HUES48 (cell line): ENCODE results near the gene RPL18A.

Experiments used
- H3K27ac ChIP-seq: one replicate; pipeline ENCODE4 v1.7.0; 2013; ENCODE audit warnings: low read depth, low read length, inconsistent platforms
- H3K27me3 ChIP-seq: 2 replicates; pipeline ENCODE4 v1.6.1; 2013; ENCODE audit warnings: mild to moderate bottlenecking, low read length; ENCODE audit not compliant: control insufficient read depth, insufficient read depth
- H3K36me3 ChIP-seq: 2 replicates; pipeline ENCODE4 v1.6.1; 2013; ENCODE audit warnings: low read length; ENCODE audit not compliant: control insufficient read depth, insufficient read depth
- H3K4me1 ChIP-seq: 2 replicates; pipeline ENCODE4 v1.6.1; 2013; ENCODE audit warnings: mild to moderate bottlenecking, low read length; ENCODE audit not compliant: control insufficient read depth, insufficient read depth
- H3K4me3 ChIP-seq: 2 replicates; pipeline ENCODE4 v1.5.1; 2013; ENCODE audit warnings: mild to moderate bottlenecking, low read depth, low read length
- H3K9ac ChIP-seq: 2 replicates; pipeline ENCODE4 v1.6.1; 2013; ENCODE audit warnings: mild to moderate bottlenecking, low read depth, low read length, moderate library complexity
- H3K9me3 ChIP-seq: 2 replicates; pipeline ENCODE4 v1.6.1; 2013; ENCODE audit warnings: low read length; ENCODE audit not compliant: control insufficient read depth, insufficient read depth

The RPL18A gene

GRCh38 chr19:17871032-17871877, 11.5 kb downstream of the RPL18A start:
- Histone ChIP-seq H3K9me3 (no peaks in the 10 kb centered on the region), H3K27me3 (peaks cover 6% of the 10 kb centered on the region), H3K27ac (no peak overlapping the region), H3K36me3 (no peaks in the 10 kb centered on the region), H3K4me3 (no peak overlapping the region), H3K4me1 (peaks cover 10% of the 10 kb centered on the region; the same call in 1 of the 2 replicates), H3K9ac (no peak overlapping the region)

- no peaks in the 10 kb centered on the region for H3K36me3 ChIP-seq
- no peak within 1 kb of the TSS for H3K27ac ChIP-seq
- no peak within 1 kb of the TSS; the same call in 1 of the 2 replicates for H3K4me3 ChIP-seq
- H3K9ac ChIP-seq, result no peak within 1 kb of the TSS
- H3K9me3 ChIP-seq, result no peaks in the 10 kb centered on the region
- peaks cover 6% of the 10 kb centered on the region for H3K27me3 ChIP-seq
- H3K4me1 ChIP-seq, result peaks cover 10% of the 10 kb centered on the region; the same call in 1 of the 2 replicates
Observed at GRCh38 chr19:17871878-17872250, 12.2 kb downstream of the RPL18A start, which contains the start of gene SLC5A5. Gene SLC5A5, plus strand, starts transcription at chr19:17871945. Its CDS starts 375 bp downstream, at chr19:17872320.

GRCh38 chr19:17872251-17873001, 12.7 kb downstream of the RPL18A start:
- Histone ChIP-seq H3K36me3 (no peaks in the 10 kb centered on the region), H3K27me3 (peaks cover 6% of the 10 kb centered on the region), H3K4me1 (peaks cover 10% of the 10 kb centered on the region; the same call in 1 of the 2 replicates), H3K9ac (no peak overlapping the region), H3K4me3 (no peak overlapping the region), H3K27ac (no peak overlapping the region), H3K9me3 (no peaks in the 10 kb centered on the region)

DNA sequence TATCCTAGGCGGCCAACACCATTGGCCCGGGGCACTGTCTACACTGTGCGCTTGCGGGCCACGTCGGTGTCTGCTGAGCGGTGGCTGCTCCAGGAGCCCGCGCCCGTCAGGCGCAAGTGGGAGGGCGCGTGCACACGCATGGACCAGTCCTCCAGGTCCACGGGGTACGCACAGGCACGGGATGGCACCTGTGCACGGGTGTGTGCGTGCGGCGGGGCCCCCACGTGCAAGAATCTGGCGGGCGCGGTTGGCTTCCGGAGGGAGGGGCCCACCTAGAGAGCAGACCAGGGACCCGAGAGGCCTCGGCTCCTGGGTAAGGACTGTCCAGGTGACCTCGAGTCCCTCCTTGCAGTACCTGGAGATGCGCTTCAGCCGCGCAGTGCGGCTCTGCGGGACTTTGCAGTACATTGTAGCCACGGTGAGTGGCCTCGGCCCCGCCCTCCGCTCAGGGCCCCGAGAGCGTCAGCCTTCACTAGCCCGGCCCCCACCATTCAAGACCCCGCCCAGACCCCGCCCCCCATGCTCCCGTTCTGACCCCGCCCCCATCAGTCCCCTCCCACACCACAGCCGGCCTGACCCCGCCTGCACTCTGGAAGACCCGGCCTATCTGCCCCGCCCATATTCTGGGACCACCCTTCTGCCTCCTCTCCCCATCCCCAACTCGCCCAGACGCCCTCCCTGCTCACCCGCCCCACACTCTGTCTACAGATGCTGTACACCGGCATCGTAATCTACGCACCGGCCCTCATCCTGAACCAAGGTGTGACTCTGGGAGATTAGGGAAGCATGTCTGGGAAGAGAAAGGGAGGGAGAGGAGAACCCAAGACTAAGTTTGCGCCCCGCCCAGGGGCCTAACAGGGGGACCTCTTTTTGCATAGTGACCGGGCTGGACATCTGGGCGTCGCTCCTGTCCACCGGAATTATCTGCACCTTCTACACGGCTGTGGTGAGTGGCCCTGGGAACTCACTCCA, 14.4 kb downstream of the RPL18A start:
- no peak overlapping the region for H3K27ac ChIP-seq
- H3K9me3 ChIP-seq, result no peaks in the 10 kb centered on the region
- H3K9ac ChIP-seq, result 0 out of 2 replicates have a peak overlapping the region, but pooled peaks have one; percentile 35
- H3K4me1 ChIP-seq, result peaks cover 3% of the 10 kb centered on the region; the same call in 1 of the 2 replicates
- H3K4me3 ChIP-seq, result peak overlapping the region; percentile 67
- peaks cover 6% of the 10 kb centered on the region for H3K27me3 ChIP-seq
- H3K36me3 ChIP-seq, result no peaks in the 10 kb centered on the region

GRCh38 chr19:17874758-17875135, 15.0 kb downstream of the RPL18A start:
- Histone ChIP-seq H3K9ac (no peak overlapping the region), H3K4me1 (0 out of 2 replicates have a peak, but pooled peaks cover 2% of the 10 kb centered on the region), H3K4me3 (peak overlapping the region; percentile 54; the same call in 1 of the 2 replicates), H3K36me3 (no peaks in the 10 kb centered on the region), H3K27me3 (peaks cover 6% of the 10 kb centered on the region), H3K9me3 (no peaks in the 10 kb centered on the region), H3K27ac (no peak overlapping the region)

DNA sequence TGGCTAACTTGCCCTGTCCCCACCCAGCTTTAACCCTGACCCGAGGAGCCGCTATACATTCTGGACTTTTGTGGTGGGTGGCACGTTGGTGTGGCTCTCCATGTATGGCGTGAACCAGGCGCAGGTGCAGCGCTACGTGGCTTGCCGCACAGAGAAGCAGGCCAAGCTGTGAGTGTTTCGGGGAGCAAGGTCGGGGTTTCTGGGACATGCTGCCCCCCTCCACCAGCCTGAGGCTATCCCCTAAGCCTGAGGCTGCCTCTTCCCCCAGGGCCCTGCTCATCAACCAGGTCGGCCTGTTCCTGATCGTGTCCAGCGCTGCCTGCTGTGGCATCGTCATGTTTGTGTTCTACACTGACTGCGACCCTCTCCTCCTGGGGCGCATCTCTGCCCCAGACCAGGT, 18.0 kb downstream of the RPL18A start:
- no peak overlapping the region for H3K27ac ChIP-seq
- H3K9ac ChIP-seq, result no peak overlapping the region
- H3K9me3 ChIP-seq, result no peaks in the 10 kb centered on the region
- H3K27me3 ChIP-seq, result no peaks in the 10 kb centered on the region
- H3K4me3 ChIP-seq, result no peak overlapping the region
- H3K36me3 ChIP-seq, result no peaks in the 10 kb centered on the region
- no peaks in the 10 kb centered on the region for H3K4me1 ChIP-seq

GRCh38 chr19:17879466-17879865, 19.8 kb downstream of the RPL18A start:
- Histone ChIP-seq H3K9me3 (no peaks in the 10 kb centered on the region), H3K27ac (no peak overlapping the region), H3K4me3 (no peak overlapping the region), H3K36me3 (no peaks in the 10 kb centered on the region), H3K9ac (no peak overlapping the region), H3K4me1 (no peaks in the 10 kb centered on the region), H3K27me3 (no peaks in the 10 kb centered on the region)

- Histone ChIP-seq H3K27me3 (no peaks in the 10 kb centered on the region), H3K36me3 (no peaks in the 10 kb centered on the region), H3K4me3 (no peak overlapping the region), H3K4me1 (no peaks in the 10 kb centered on the region), H3K27ac (no peak overlapping the region), H3K9me3 (no peaks in the 10 kb centered on the region), H3K9ac (no peak overlapping the region)
Observed at GRCh38 chr19:17881701-17882100, 22.0 kb downstream of the RPL18A start.

- H3K9me3 ChIP-seq, result no peaks in the 10 kb centered on the region
- no peaks in the 10 kb centered on the region for H3K36me3 ChIP-seq
- H3K4me3 ChIP-seq, result no peak overlapping the region
- no peaks in the 10 kb centered on the region for H3K27me3 ChIP-seq
- no peak overlapping the region for H3K27ac ChIP-seq
- no peaks in the 10 kb centered on the region for H3K4me1 ChIP-seq
- no peak overlapping the region for H3K9ac ChIP-seq
Observed at GRCh38 chr19:17883627-17884410, 24.1 kb downstream of the RPL18A start.

DNA sequence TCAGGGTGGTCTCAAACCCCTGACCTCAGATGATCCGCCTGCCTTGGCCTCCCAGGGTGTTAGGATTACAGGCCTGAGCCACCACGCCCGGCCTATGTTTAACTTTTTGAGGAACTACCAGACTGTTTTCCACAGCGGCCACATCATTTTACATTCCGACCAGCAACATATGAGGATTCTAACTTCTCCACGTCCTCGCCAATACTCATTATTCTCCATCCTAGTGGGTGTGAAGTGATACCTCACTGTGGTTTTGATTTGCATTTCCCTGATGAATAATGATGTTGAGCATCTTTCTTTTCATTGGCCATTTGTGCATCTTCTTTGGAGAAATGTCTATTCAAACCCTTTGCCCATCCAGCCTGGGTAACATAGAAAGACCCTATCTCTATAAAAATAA, 26.8 kb downstream of the RPL18A start:
- no peaks in the 10 kb centered on the region for H3K9me3 ChIP-seq
- no peak overlapping the region for H3K9ac ChIP-seq
- H3K4me3 ChIP-seq, result no peak overlapping the region
- no peaks in the 10 kb centered on the region; the same call in 1 of the 2 replicates for H3K4me1 ChIP-seq
- no peak overlapping the region for H3K27ac ChIP-seq
- no peaks in the 10 kb centered on the region for H3K27me3 ChIP-seq
- H3K36me3 ChIP-seq, result no peaks in the 10 kb centered on the region
